PC-9 (cell line): Measurements from ENCODE around the gene DCAF6. TPM values are rescaled to one million over a fixed set of nuclear protein-coding genes. Genes with fewer than 3 reads are reported as not detected.
A peak's percentile ranks its signal among the peaks of the same experiment; 100 is the strongest.

ENCODE experiments used
- BruUV-seq: library from RNA; stranded (reverse); fragments of 400-500 nt; replicated peaks from 2 replicates; lab custom pipeline; 2021; lab: Mats Ljungman, UMichigan
- CTCF ChIA-PET: fragments of 300-600 bp; sonication (Branson Sonifier 250); formaldehyde crosslinking; loops from one replicate; lab custom pipeline; 2022; ENCODE audit warnings: antibody characterized with exemption; lab: Charles Lee
- POLR2A ChIA-PET: fragments of 300-600 bp; sonication (Branson Sonifier 250); formaldehyde crosslinking; loops from one replicate; lab custom pipeline; 2022; ENCODE audit warnings: antibody characterized with exemption; ENCODE audit not compliant: unreplicated experiment; lab: Charles Lee
- DNase-seq, 2 experiments: peaks; one replicate each; pipeline versions ENCODE4 v3.0.0 to v3.0.0-alpha.2; 2015 to 2022; ENCODE audit warnings: mixed read lengths in 1 of 2
- H2AFZ ChIP-seq: fragments of 200-600 bp; sonication (generic); 2 replicates; pipeline ENCODE4 v1.8.1; 2017; ENCODE audit warnings: antibody characterized with exemption
- H3F3A ChIP-seq: fragments of 200-600 bp; sonication (generic); 2 replicates; pipeline ENCODE4 v1.8.1; 2017; ENCODE audit warnings: antibody characterized with exemption, mild to moderate bottlenecking, low read depth; ENCODE audit not compliant: insufficient read depth
- H3K27ac ChIP-seq: fragments of 200-600 bp; sonication (generic); 2 replicates; pipeline ENCODE4 v1.6.1; 2016; ENCODE audit warnings: mixed run types
- H3K27me3 ChIP-seq: fragments of 200-600 bp; sonication (generic); 2 replicates; pipeline ENCODE4 v1.6.1; 2016; ENCODE audit warnings: low read depth, mixed run types; ENCODE audit not compliant: insufficient read depth
- H3K36me3 ChIP-seq: fragments of 200-600 bp; sonication (generic); 2 replicates; pipeline ENCODE4 v1.6.1; 2016; ENCODE audit warnings: low read depth, mixed run types
- H3K4me1 ChIP-seq: fragments of 200-600 bp; sonication (generic); replicated peaks from 2 replicates; pipeline ENCODE4 v1.6.1; 2016; ENCODE audit warnings: mixed run types; ENCODE audit not compliant: insufficient read depth
- H3K4me2 ChIP-seq: fragments of 200-600 bp; sonication (generic); 2 replicates; pipeline ENCODE4 v1.6.1; 2017; ENCODE audit warnings: mixed run types
- H3K4me3 ChIP-seq: fragments of 200-600 bp; sonication (generic); 2 replicates; pipeline ENCODE4 v1.6.1; 2016; ENCODE audit warnings: mixed run types
- H3K79me2 ChIP-seq: fragments of 200-600 bp; sonication (generic); 2 replicates; pipeline ENCODE4 v1.6.1; 2017; ENCODE audit warnings: low read depth, mixed run types
- H3K9me2 ChIP-seq: fragments of 200-600 bp; sonication (generic); 2 replicates; pipeline ENCODE4 v1.8.1; 2017; ENCODE audit warnings: mild to moderate bottlenecking; ENCODE audit not compliant: insufficient read depth
- H3K9me3 ChIP-seq: fragments of 200-600 bp; sonication (generic); 2 replicates; pipeline ENCODE4 v1.8.1; 2016; ENCODE audit warnings: low read depth; ENCODE audit not compliant: insufficient read depth
- H4K20me1 ChIP-seq: fragments of 200-600 bp; sonication (generic); 2 replicates; pipeline ENCODE4 v1.8.1; 2017; ENCODE audit not compliant: insufficient read depth
- EZH2 ChIP-seq: fragments of 200-600 bp; sonication (generic); IDR thresholded peaks from 2 replicates; pipeline ENCODE4 v1.8.0; 2017; ENCODE audit warnings: antibody characterized with exemption, low read depth
- intact Hi-C: fragments of 100-400 bp; cut with micrococcal nuclease; formaldehyde crosslinking; loops from one replicate; pipeline ENCODE4 v1.10.0; 2022; ENCODE audit not compliant: unreplicated experiment
- total RNA-seq: library from RNA; stranded (reverse); gene quantifications from 2 replicates; pipeline ENCODE4 v1.2.3, GENCODE V29; 2021
- TF ChIP-seq, protein P1 (sequence below): fragments of 200-600 bp; sonication (generic); conservative IDR thresholded peaks from 2 replicates; pipeline ENCODE4 v1.6.1; 2017; ENCODE audit warnings: mixed run types, antibody characterized with exemption, mild to moderate bottlenecking, moderate library complexity

The DCAF6 gene
- total RNA-seq, 1 experiment from 2014 or later: 77.4 TPM

DNA sequence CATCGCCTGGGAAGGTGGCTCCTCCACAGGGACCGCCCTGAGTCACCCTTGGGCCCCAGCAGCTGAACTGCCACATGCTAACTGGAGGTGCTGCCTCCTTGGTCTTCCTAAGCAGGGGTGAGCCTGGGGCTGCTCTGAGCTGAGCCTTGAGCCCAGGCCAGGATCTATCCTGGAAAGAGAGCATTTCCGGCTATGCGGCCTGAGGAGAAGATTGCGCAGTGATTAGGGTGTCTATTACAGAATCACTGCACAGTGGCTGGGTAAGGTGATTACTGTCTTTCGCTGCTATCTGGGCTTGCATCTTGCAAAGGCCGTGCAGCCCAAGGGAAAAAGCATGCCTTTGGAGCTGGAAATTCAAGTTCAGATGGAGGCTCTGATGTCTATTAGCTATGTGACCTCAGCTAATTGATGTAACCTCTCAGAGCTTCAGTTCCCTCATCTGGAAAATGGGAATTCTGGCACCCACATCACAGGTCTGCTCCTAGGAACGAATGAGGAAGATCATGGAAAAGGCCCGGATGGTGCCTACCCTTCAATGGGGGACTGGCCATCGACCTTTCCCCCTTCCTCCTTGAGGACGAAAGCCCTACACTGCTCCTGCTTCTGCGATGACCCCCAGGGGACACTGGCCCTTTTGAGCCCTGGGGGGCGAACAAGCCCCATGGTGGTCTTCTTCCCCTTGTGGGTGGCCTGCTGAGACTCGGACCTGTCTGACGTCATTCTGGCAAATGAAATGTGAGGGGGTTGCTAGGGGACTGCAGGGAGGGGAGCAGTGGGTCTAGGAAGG is 162.2 kb downstream of the DCAF6 start:
- ChIA-PET POLR2A (no interaction called here), CTCF (interaction anchor here (0.6 kb wide), 1 partner anchor 297 kb away, joined by 3 read pairs; no protein-coding TSS in a partner anchor)
- Histone ChIP-seq H3K4me3 (no peak overlapping the region), H2AFZ (no peak overlapping the region), H3K27ac (no peak overlapping the region), H3K79me2 (no peaks in the 10 kb centered on the region), H3K36me3 (no peaks in the 10 kb centered on the region), H3K4me1 (0 out of 2 replicates have a peak, but pooled peaks cover 5% of the 10 kb centered on the region), H3K9me2 (no peaks in the 10 kb centered on the region), H3K4me2 (0 out of 2 replicates have a peak overlapping the region, but pooled peaks have one; percentile 14), H3K9me3 (no peaks in the 10 kb centered on the region), H3F3A (0 out of 2 replicates have a peak, but pooled peaks cover 7% of the 10 kb centered on the region), H4K20me1 (no peaks in the 10 kb centered on the region), H3K27me3 (no peaks in the 10 kb centered on the region)
- TF ChIP-seq, protein P1, sequence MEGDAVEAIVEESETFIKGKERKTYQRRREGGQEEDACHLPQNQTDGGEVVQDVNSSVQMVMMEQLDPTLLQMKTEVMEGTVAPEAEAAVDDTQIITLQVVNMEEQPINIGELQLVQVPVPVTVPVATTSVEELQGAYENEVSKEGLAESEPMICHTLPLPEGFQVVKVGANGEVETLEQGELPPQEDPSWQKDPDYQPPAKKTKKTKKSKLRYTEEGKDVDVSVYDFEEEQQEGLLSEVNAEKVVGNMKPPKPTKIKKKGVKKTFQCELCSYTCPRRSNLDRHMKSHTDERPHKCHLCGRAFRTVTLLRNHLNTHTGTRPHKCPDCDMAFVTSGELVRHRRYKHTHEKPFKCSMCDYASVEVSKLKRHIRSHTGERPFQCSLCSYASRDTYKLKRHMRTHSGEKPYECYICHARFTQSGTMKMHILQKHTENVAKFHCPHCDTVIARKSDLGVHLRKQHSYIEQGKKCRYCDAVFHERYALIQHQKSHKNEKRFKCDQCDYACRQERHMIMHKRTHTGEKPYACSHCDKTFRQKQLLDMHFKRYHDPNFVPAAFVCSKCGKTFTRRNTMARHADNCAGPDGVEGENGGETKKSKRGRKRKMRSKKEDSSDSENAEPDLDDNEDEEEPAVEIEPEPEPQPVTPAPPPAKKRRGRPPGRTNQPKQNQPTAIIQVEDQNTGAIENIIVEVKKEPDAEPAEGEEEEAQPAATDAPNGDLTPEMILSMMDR: no peak
- no peak for TF ChIP-seq EZH2
- DNase-seq: peak; percentile 16 to 78
- intact Hi-C loops: no loop called here
- BruUV-seq: no TSS peak

DNA sequence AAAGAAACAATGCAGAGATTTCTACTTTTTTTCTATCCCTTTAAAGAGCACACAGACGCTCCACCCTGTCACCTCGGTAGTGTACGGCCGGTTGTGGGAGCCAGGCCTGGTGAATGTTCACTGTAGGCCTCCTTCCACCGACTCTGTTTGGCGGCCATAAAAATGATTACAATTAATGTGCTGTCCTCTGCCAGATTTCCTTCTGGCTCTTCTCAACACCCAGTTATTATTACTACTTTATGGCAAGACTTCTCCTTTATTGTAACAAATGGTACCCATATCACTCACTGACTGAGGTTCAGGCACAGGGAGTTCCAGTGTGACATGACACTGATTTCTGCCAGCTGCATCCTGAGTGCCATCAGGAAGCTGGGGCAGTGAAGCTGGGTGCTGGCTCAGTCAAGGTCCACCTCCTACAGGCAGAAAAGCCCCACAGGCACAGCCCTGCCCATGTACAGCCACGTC is 162.9 kb downstream of the DCAF6 start:
- no peaks in the 10 kb centered on the region for H3K27me3 ChIP-seq
- no peaks in the 10 kb centered on the region for H3K9me3 ChIP-seq
- intact Hi-C loops: no loop called here
- CTCF ChIA-PET: no interaction called here
- H3K27ac ChIP-seq: no peak overlapping the region
- H3K4me3 ChIP-seq: no peak overlapping the region
- 0 out of 2 replicates have a peak, but pooled peaks cover 5% of the 10 kb centered on the region for H3K4me1 ChIP-seq
- no peaks in the 10 kb centered on the region for H4K20me1 ChIP-seq
- BruUV-seq: no TSS peak
- no peak for TF ChIP-seq EZH2
- TF ChIP-seq, protein P1: no peak
- no peak for DNase-seq
- no peaks in the 10 kb centered on the region for H3K79me2 ChIP-seq
- H3F3A ChIP-seq: 0 out of 2 replicates have a peak, but pooled peaks cover 7% of the 10 kb centered on the region
- POLR2A ChIA-PET: no interaction called here
- no peaks in the 10 kb centered on the region for H3K36me3 ChIP-seq
- H3K4me2 ChIP-seq: no peak overlapping the region
- H3K9me2 ChIP-seq: no peaks in the 10 kb centered on the region
- no peak overlapping the region for H2AFZ ChIP-seq

DNA sequence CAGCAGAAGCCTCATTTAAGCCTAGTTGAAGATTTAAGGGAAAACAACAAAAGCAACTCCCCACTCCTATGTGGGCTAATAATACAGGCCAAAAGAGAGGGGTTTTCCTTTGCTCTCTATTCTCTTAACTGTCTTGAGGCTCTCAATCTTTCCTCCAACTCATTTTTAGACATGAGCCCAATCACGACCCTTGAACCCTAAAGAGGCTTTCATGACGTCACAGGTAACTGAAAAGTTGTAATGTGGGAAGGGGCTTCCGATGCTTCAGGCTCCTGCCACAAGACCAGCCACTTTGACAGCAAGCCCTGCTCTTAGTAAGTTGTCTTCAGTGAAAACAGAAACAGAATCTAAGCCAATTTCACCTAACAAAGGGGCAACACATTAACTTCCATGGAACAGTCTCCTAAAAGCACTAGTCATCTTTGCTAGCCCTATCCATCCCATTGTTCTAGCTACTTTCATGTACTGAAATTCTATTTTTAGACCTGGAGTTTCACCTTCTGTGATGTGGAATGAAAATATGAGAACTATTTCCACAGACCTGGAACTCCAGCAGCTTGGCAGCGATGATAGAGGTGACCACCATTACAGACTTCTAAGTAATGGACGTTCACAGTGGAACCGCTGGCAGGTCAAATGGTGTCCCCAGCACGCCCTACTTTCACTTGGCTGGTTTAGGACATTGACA is 164.0 kb downstream of the DCAF6 start:
- Histone ChIP-seq H3K27me3 (no peaks in the 10 kb centered on the region), H3K4me1 (0 out of 2 replicates have a peak, but pooled peaks cover 5% of the 10 kb centered on the region), H3K4me2 (no peak overlapping the region), H3K4me3 (no peak overlapping the region), H2AFZ (no peak overlapping the region), H3K79me2 (no peaks in the 10 kb centered on the region), H3K9me3 (no peaks in the 10 kb centered on the region), H4K20me1 (no peaks in the 10 kb centered on the region), H3K36me3 (no peaks in the 10 kb centered on the region), H3K9me2 (no peaks in the 10 kb centered on the region), H3K27ac (no peak overlapping the region), H3F3A (0 out of 2 replicates have a peak, but pooled peaks cover 7% of the 10 kb centered on the region)
- POLR2A ChIA-PET: no interaction called here
- intact Hi-C loops: no loop called here
- no peak for DNase-seq
- CTCF ChIA-PET: interaction anchor here (1.1 kb wide), 1 partner anchor 15 kb away, joined by 5 read pairs; no protein-coding TSS in a partner anchor
- BruUV-seq: no TSS peak
- TF ChIP-seq EZH2: no peak
- TF ChIP-seq, protein P1: no peak
